Mesothelial cell of epicardium (in vitro differentiated cells): ENCODE data around the gene CHRM5. TPM values are rescaled to one million over a fixed set of nuclear protein-coding genes. Genes with fewer than 3 reads are reported as not detected.

Experiments
- DNase-seq, 2 experiments: peaks; one replicate each; pipeline ENCODE4 v3.0.0; 2021; ENCODE audit warnings: low spot score in 2 of 2; ENCODE audit not compliant: unreplicated experiment in 2 of 2
- H3K27ac Mint-ChIP-seq: 2 replicates; pipeline ENCODE4 v1.8.0; 2021; ENCODE audit warnings: mixed read lengths
- H3K27me3 Mint-ChIP-seq: 2 replicates; pipeline ENCODE4 v1.8.0; 2021; ENCODE audit warnings: low read depth, mixed read lengths
- H3K36me3 Mint-ChIP-seq: 2 replicates; pipeline ENCODE4 v1.8.0; 2021; ENCODE audit warnings: mixed read lengths
- H3K4me1 Mint-ChIP-seq: 2 replicates; pipeline ENCODE4 v1.8.0; 2021; ENCODE audit warnings: mixed read lengths
- H3K4me3 Mint-ChIP-seq: 2 replicates; pipeline ENCODE4 v1.8.0; 2021; ENCODE audit warnings: mild to moderate bottlenecking, moderate library complexity, mixed read lengths
- H3K9me3 Mint-ChIP-seq: 2 replicates; pipeline ENCODE4 v1.8.0; 2021; ENCODE audit warnings: mixed read lengths
- total RNA-seq: library from RNA; stranded (reverse); gene quantifications from 3 replicates; pipeline ENCODE4 v1.2.1, GENCODE V29; 2021
- TF ChIP-seq, protein P1 (sequence below): fragments of 200-600 bp; sonication (generic); IDR thresholded peaks from one replicate; pipeline ENCODE4 v1.5.0; 2021; ENCODE audit warnings: antibody characterized with exemption; ENCODE audit not compliant: unreplicated experiment

The CHRM5 gene, protein sequence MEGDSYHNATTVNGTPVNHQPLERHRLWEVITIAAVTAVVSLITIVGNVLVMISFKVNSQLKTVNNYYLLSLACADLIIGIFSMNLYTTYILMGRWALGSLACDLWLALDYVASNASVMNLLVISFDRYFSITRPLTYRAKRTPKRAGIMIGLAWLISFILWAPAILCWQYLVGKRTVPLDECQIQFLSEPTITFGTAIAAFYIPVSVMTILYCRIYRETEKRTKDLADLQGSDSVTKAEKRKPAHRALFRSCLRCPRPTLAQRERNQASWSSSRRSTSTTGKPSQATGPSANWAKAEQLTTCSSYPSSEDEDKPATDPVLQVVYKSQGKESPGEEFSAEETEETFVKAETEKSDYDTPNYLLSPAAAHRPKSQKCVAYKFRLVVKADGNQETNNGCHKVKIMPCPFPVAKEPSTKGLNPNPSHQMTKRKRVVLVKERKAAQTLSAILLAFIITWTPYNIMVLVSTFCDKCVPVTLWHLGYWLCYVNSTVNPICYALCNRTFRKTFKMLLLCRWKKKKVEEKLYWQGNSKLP
- total RNA-seq, result 0.13 TPM in 1 of 3 replicates, not detected in the others

DNA sequence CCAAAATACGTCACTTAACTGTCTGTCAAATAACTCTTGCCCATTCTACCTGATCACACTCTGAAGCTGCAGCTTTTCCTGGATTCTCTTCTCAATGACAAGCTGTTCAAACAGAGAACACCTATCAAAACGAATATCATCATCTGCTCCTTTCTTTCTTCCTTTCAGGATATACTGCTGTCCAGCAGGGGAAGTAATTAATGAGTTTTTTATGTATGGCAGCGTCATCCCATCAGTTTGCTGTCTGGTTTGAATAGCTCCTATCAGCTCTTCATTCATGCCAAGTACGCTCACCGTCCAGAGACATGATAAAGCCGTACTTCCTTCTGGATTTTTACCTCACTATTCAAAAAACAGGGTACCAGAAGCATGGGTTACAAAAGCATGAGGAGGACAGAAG, at the start of gene CHRM5:
Gene CHRM5, plus strand, starts transcription at position 274 of the 400 bp plus-strand sequence. CDS start 94,221 bp downstream, outside the sequence.
- Mint-ChIP-seq H3K27ac (no peak within 1 kb of the TSS), H3K9me3 (no peaks in the 10 kb centered on the region), H3K4me1 (peaks cover 11% of the 10 kb centered on the region), H3K36me3 (no peaks in the 10 kb centered on the region), H3K4me3 (peak within 1 kb of the TSS; percentile 5), H3K27me3 (no peaks in the 10 kb centered on the region)
- TF ChIP-seq, protein P1, sequence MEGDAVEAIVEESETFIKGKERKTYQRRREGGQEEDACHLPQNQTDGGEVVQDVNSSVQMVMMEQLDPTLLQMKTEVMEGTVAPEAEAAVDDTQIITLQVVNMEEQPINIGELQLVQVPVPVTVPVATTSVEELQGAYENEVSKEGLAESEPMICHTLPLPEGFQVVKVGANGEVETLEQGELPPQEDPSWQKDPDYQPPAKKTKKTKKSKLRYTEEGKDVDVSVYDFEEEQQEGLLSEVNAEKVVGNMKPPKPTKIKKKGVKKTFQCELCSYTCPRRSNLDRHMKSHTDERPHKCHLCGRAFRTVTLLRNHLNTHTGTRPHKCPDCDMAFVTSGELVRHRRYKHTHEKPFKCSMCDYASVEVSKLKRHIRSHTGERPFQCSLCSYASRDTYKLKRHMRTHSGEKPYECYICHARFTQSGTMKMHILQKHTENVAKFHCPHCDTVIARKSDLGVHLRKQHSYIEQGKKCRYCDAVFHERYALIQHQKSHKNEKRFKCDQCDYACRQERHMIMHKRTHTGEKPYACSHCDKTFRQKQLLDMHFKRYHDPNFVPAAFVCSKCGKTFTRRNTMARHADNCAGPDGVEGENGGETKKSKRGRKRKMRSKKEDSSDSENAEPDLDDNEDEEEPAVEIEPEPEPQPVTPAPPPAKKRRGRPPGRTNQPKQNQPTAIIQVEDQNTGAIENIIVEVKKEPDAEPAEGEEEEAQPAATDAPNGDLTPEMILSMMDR, result no peak
- DNase-seq, result no peak

DNA sequence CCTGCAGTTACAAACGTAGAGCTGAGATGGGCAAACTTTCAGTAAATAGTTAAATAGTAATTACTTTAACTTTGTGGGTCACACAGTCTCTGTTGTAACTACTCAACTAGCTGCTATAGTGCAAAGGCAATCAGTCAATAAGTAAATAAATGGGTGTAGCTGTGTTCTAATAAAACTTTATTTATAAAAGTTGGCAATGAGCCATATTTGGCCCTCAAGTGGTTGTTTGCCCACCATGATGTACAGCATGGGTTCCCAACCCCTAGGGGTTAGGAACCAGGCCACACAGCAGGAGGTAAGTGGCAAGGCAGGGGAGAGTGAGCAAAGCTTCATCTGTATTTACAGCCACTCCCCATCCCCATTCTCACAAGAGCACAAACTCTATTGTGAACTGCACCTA, 44.9 kb upstream of the CHRM5 start:
- no peak for DNase-seq
- Mint-ChIP-seq H3K36me3 (no peaks in the 10 kb centered on the region), H3K4me3 (no peak overlapping the region), H3K27me3 (no peaks in the 10 kb centered on the region), H3K4me1 (no peaks in the 10 kb centered on the region), H3K9me3 (no peaks in the 10 kb centered on the region), H3K27ac (no peak overlapping the region)
- TF ChIP-seq, protein P1, result no peak

DNA sequence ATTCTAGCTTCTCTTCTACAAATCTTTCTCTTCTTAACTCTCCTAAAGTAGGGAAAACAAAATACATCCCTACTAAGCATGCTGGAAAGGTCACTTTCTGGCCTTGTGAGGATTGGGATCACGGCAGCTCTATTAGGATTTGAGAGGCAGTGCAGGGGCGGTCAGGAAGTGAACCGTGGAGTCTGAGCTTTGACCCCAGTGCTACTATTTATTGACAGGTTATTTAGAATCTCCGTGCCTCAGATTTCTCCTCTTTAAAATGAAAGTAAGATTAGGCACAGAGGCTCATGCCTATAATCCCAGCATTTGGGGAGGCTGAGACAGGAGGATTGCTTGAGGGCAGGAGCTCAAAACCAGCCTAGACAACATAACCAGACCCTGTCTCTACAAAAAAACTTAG, 42.0 kb upstream of the CHRM5 start:
- no peak overlapping the region for H3K4me3 Mint-ChIP-seq
- no peaks in the 10 kb centered on the region for H3K27me3 Mint-ChIP-seq
- no peaks in the 10 kb centered on the region for H3K4me1 Mint-ChIP-seq
- TF ChIP-seq, protein P1, result no peak
- DNase-seq, result no peak
- H3K9me3 Mint-ChIP-seq, result no peaks in the 10 kb centered on the region
- H3K27ac Mint-ChIP-seq, result no peak overlapping the region
- no peaks in the 10 kb centered on the region for H3K36me3 Mint-ChIP-seq

DNA sequence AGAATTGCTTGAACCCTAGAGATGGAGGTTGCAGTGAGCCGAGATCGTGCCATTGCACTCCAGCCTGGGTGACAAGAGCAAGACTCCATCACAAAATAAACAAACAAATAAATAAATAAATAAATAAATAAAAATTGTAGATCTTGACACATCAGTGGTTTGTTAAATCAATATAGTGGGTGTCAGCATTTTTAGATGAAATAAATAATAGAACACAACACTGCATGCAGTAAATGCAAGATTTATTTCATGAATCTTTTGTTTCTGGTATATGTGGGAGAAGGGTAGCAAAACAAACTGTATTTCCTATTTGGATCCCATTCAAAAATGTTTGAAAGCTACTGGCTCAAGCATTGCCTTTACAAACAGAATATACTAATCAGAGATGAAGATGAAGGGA, 35.6 kb upstream of the CHRM5 start:
- Mint-ChIP-seq H3K4me1 (no peaks in the 10 kb centered on the region), H3K27ac (no peak overlapping the region), H3K27me3 (no peaks in the 10 kb centered on the region), H3K4me3 (no peak overlapping the region), H3K36me3 (no peaks in the 10 kb centered on the region), H3K9me3 (no peaks in the 10 kb centered on the region)
- TF ChIP-seq, protein P1, result no peak
- DNase-seq, result no peak

DNA sequence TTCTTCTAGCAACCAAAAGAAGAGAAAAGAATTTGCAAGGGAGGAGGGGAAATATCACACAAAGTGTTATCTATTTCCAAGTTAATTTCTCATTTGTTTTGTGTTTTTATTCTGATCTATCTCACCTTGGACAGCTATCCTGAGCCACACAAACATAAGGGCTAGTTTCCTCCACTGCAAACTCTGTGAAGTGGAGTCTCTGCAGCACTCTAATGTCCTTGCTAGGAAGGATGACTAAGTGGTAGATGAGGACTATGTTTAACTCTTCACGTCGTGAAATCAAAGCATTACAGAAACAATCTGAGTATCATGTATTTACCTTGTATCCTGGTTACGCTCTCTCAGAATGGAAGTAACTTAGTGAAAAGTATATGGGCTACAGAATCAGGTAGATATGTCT, 33.9 kb upstream of the CHRM5 start:
- no peaks in the 10 kb centered on the region for H3K4me1 Mint-ChIP-seq
- H3K9me3 Mint-ChIP-seq, result no peaks in the 10 kb centered on the region
- H3K36me3 Mint-ChIP-seq, result no peaks in the 10 kb centered on the region
- H3K27me3 Mint-ChIP-seq, result no peaks in the 10 kb centered on the region
- TF ChIP-seq, protein P1, result no peak
- no peak overlapping the region for H3K4me3 Mint-ChIP-seq
- H3K27ac Mint-ChIP-seq, result no peak overlapping the region
- DNase-seq, result no peak
